Measurements from ENCODE around the gene LYVE1. TPM values are rescaled to one million over a fixed set of nuclear protein-coding genes. Genes with fewer than 3 reads are reported as not detected.

Gene LYVE1
- total RNA-seq, 6 donors from 2014 or later: 5.2 to 105 (median 24.6) TPM

GRCh38 chr11:10539339-10539738 lies 29.1 kb downstream of the LYVE1 start:
- TF ChIP-seq POLR2A (IDR thresholded peaks at IDR 0.05) (no peak), CTCF (IDR thresholded peaks at IDR 0.05) (no peak), EP300 (IDR thresholded peaks at IDR 0.05) (no peak), POLR2AphosphoS5 (IDR thresholded peaks at IDR 0.05) (no peak)
- no peak overlapping the region for H3K27ac ChIP-seq
- H3K27me3 ChIP-seq: no peaks in the 10 kb centered on the region
- H3K4me3 ChIP-seq: no peak overlapping the region
- DNase-seq: no peak
- H3K36me3 ChIP-seq: no peaks in the 10 kb centered on the region
- no peak for ATAC-seq (ENCODE audit: low FRiP score in 2 of 2)
- H3K4me1 ChIP-seq: peaks cover 7 to 23% (median 17%) of the 10 kb centered on the region in 4 donors
- H3K9me3 ChIP-seq: no peaks in the 10 kb centered on the region

DNA sequence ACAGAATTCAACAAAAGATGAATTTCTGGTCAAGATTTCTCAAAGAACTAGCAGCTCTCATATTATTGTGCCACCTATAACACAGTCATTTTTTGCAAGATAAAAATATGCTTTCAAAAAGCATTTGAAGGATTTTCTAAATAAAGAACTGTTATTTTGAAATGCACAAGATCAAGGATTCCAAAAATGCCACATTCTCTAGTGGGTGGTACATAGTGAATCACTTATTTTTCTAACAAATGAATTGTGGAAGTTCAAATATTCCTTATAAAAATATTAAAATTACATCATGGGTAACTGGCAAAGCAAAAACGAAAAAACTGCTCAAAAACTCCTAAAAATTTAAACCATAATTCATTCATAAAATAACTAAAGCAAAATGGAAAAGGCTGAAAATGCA lies 29.5 kb downstream of the LYVE1 start:
- H3K4me3 ChIP-seq: no peak overlapping the region
- DNase-seq (no peak), ATAC-seq (ENCODE audit: low FRiP score in 2 of 2) (no peak)
- TF ChIP-seq POLR2AphosphoS5 (IDR thresholded peaks at IDR 0.05) (no peak), POLR2A (IDR thresholded peaks at IDR 0.05) (no peak), CTCF (IDR thresholded peaks at IDR 0.05) (no peak), EP300 (IDR thresholded peaks at IDR 0.05) (no peak)
- H3K27ac ChIP-seq: no peak overlapping the region
- peaks cover 7 to 23% (median 17%) of the 10 kb centered on the region in 4 donors for H3K4me1 ChIP-seq
- H3K36me3 ChIP-seq: no peaks in the 10 kb centered on the region
- H3K27me3 ChIP-seq: no peaks in the 10 kb centered on the region
- H3K9me3 ChIP-seq: no peaks in the 10 kb centered on the region
- WGBS, 2 donors: 69 to 79% methylated on average over 1 of the region's 1 CpG

- Histone ChIP-seq H3K4me3 (no peak overlapping the region), H3K36me3 (peaks cover 0 to 11% (median 2%) of the 10 kb centered on the region in 4 donors), H3K27ac (no peak overlapping the region), H3K4me1 (peaks cover 7 to 23% (median 17%) of the 10 kb centered on the region in 4 donors), H3K9me3 (no peaks in the 10 kb centered on the region), H3K27me3 (no peaks in the 10 kb centered on the region)
- DNase-seq (no peak), ATAC-seq (ENCODE audit: low FRiP score in 2 of 2) (no peak)
- TF ChIP-seq CTCF (IDR thresholded peaks at IDR 0.05): no peak
- no peak for TF ChIP-seq POLR2A (IDR thresholded peaks at IDR 0.05)
- no peak for TF ChIP-seq EP300 (IDR thresholded peaks at IDR 0.05)
- no peak for TF ChIP-seq POLR2AphosphoS5 (IDR thresholded peaks at IDR 0.05)
These were observed 30.9 kb downstream of the LYVE1 start for GRCh38 chr11:10537600-10537999.

- ATAC-seq (ENCODE audit: low FRiP score in 2 of 2): no peak
- H3K36me3 ChIP-seq: peaks cover 0 to 41% (median 7%) of the 10 kb centered on the region in 4 donors
- H3K4me3 ChIP-seq: no peak overlapping the region
- H3K27me3 ChIP-seq: no peaks in the 10 kb centered on the region
- TF ChIP-seq POLR2A (IDR thresholded peaks at IDR 0.05): no peak
- TF ChIP-seq POLR2AphosphoS5 (IDR thresholded peaks at IDR 0.05): no peak
- TF ChIP-seq CTCF (IDR thresholded peaks at IDR 0.05): no peak
- TF ChIP-seq EP300 (IDR thresholded peaks at IDR 0.05): no peak
- peaks cover 3 to 14% (median 8%) of the 10 kb centered on the region in 4 donors for H3K4me1 ChIP-seq
- WGBS, 2 donors: 27 to 37% methylated on average over 2 of the region's 2 CpGs
- DNase-seq: no peak
- no peaks in the 10 kb centered on the region for H3K9me3 ChIP-seq
- H3K27ac ChIP-seq: no peak overlapping the region
These were observed 34.1 kb downstream of the LYVE1 start for GRCh38 chr11:10534316-10534715.

GRCh38 chr11:10533323-10533722 lies 35.1 kb downstream of the LYVE1 start:
- ATAC-seq (ENCODE audit: low FRiP score in 2 of 2) (no peak), DNase-seq (no peak)
- H3K4me3 ChIP-seq: no peak overlapping the region
- H3K27me3 ChIP-seq: no peaks in the 10 kb centered on the region
- no peaks in the 10 kb centered on the region for H3K9me3 ChIP-seq
- H3K36me3 ChIP-seq: peaks cover 0 to 49% (median 9%) of the 10 kb centered on the region in 4 donors
- H3K4me1 ChIP-seq: peaks cover 0 to 9% (median 6%) of the 10 kb centered on the region in 4 donors
- no peak overlapping the region for H3K27ac ChIP-seq
- no peak for TF ChIP-seq EP300 (IDR thresholded peaks at IDR 0.05)
- TF ChIP-seq POLR2AphosphoS5 (IDR thresholded peaks at IDR 0.05): no peak
- no peak for TF ChIP-seq POLR2A (IDR thresholded peaks at IDR 0.05)
- no peak for TF ChIP-seq CTCF (IDR thresholded peaks at IDR 0.05)
